Kidney (tissue), 14 donors: ENCODE measurements around the gene UVSSA. TPM values are rescaled to one million over a fixed set of nuclear protein-coding genes. Genes with fewer than 3 reads are reported as not detected.
"Not testable (repeated sequence)": the region's sequence is repeated elsewhere in the genome, so short reads cannot be mapped to it uniquely, and the experiment has no call there.

Source experiments
- DNase-seq, 5 donors: peaks; one replicate each; pipeline ENCODE4 v3.0.0-alpha.2; 2013 to 2020
- FAIRE-seq: peaks from 2 replicates; lab custom pipeline; 2012; peaks lifted over from hg19 to GRCh38; lab: Jason Lieb, UNC
- H3K27ac ChIP-seq, 2 donors: one replicate each; pipeline ENCODE4 v1.7.0; 2013; ENCODE audit warnings: low read depth in 2 of 2, low read length in 2 of 2, inconsistent platforms in 1 of 2
- H3K27me3 ChIP-seq: one replicate; pipeline ENCODE4 v1.7.1; 2013; ENCODE audit warnings: low read length, inconsistent platforms; ENCODE audit not compliant: control insufficient read depth, insufficient read depth
- H3K36me3 ChIP-seq, 3 donors: one replicate each; pipeline versions ENCODE4 v1.7.0 to v1.7.1; 2013; ENCODE audit warnings: low read length in 3 of 3, control low read depth in 1 of 3, inconsistent platforms in 1 of 3; ENCODE audit not compliant: insufficient read depth in 3 of 3, control insufficient read depth in 2 of 3
- H3K4me1 ChIP-seq, 3 donors: one replicate each; pipeline versions ENCODE4 v1.7.0 to v1.7.1; 2013; ENCODE audit warnings: low read length in 3 of 3, inconsistent platforms in 1 of 3, low read depth in 1 of 3; ENCODE audit not compliant: control insufficient read depth in 2 of 3, insufficient read depth in 2 of 3
- H3K4me3 ChIP-seq, 3 donors: one replicate each; pipeline versions ENCODE4 v1.7.0 to v1.8.1; 2013; ENCODE audit warnings: low read length in 3 of 3, control low read depth in 1 of 3, inconsistent platforms in 1 of 3
- H3K9ac ChIP-seq, 3 donors: one replicate each; pipeline versions ENCODE4 v1.7.0 to v1.7.1; 2013; ENCODE audit warnings: low read length in 3 of 3, control low read depth in 1 of 3, inconsistent platforms in 1 of 3
- H3K9me3 ChIP-seq, 3 donors: one replicate each; pipeline versions ENCODE4 v1.7.0 to v1.7.1; 2013; ENCODE audit warnings: low read length in 3 of 3, control low read depth in 1 of 3, inconsistent platforms in 1 of 3; ENCODE audit not compliant: control insufficient read depth in 2 of 3, insufficient read depth in 1 of 3
- intact Hi-C: fragments of 100-400 bp; cut with DNase I; formaldehyde crosslinking; loops from one replicate; pipeline ENCODE4 v1.11.1; 2022
- polyA plus RNA-seq: library from polyadenylated mRNA; stranded (reverse); fragments of 350-450 nt; fragmentation: Illumina TruSeq; extraction: RNeasy Lipid Tissue Mini Kit (QIAGEN cat#74804); gene quantifications from one replicate; pipeline ENCODE4 v1.2.3, GENCODE V29; 2014; ENCODE audit warnings: low read depth, low replicate concordance; ENCODE audit not compliant: insufficient read depth
- total RNA-seq: library from RNA; stranded (reverse); fragmentation: NEBNext Ultra II Directional; extraction: Animal tissue kit (Norgen Biotek cat#: 25700); gene quantifications from one replicate; pipeline ENCODE4 v1.2.1, GENCODE V29; 2021
- TF ChIP-seq, protein P1 (sequence below): IDR thresholded peaks from 3 replicates; pipeline ENCODE4 v1.5.1; 2012; ENCODE audit warnings: mild to moderate bottlenecking, moderate library complexity, borderline replicate concordance; ENCODE audit not compliant: insufficient read depth; ENCODE audit errors: extremely low read depth
- donor health status: control.
- donor health status: control.
- donor health status: control.
- donor health status: control.
- donor health status: control.
- donor health status: DM: yes; HTN: yes; CAD: no.
- donor health status: Normal renal cell carcinoma (clear cell type).

UVSSA gene
- total and polyA plus RNA-seq, 2 donors from 2014 or later, result 5.2 to 32.5 TPM

- Histone ChIP-seq H3K9me3 (no peaks in the 10 kb centered on the region), H3K27me3 (no peaks in the 10 kb centered on the region), H3K27ac (no peak overlapping the region), H3K9ac (no peak overlapping the region), H3K4me1 (no peaks in the 10 kb centered on the region), H3K4me3 (no peak overlapping the region), H3K36me3 (peaks cover 0 to 12% (median 2%) of the 10 kb centered on the region in 3 donors)
- intact Hi-C loops, result no loop called here
- TF ChIP-seq, protein P1, sequence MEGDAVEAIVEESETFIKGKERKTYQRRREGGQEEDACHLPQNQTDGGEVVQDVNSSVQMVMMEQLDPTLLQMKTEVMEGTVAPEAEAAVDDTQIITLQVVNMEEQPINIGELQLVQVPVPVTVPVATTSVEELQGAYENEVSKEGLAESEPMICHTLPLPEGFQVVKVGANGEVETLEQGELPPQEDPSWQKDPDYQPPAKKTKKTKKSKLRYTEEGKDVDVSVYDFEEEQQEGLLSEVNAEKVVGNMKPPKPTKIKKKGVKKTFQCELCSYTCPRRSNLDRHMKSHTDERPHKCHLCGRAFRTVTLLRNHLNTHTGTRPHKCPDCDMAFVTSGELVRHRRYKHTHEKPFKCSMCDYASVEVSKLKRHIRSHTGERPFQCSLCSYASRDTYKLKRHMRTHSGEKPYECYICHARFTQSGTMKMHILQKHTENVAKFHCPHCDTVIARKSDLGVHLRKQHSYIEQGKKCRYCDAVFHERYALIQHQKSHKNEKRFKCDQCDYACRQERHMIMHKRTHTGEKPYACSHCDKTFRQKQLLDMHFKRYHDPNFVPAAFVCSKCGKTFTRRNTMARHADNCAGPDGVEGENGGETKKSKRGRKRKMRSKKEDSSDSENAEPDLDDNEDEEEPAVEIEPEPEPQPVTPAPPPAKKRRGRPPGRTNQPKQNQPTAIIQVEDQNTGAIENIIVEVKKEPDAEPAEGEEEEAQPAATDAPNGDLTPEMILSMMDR, result no peak
- no peak for FAIRE-seq
- peak in 1 of 5 donors; percentile 15 for DNase-seq
Measured at GRCh38 chr4:1369479-1370079, 22.6 kb downstream of the UVSSA start.

DNA sequence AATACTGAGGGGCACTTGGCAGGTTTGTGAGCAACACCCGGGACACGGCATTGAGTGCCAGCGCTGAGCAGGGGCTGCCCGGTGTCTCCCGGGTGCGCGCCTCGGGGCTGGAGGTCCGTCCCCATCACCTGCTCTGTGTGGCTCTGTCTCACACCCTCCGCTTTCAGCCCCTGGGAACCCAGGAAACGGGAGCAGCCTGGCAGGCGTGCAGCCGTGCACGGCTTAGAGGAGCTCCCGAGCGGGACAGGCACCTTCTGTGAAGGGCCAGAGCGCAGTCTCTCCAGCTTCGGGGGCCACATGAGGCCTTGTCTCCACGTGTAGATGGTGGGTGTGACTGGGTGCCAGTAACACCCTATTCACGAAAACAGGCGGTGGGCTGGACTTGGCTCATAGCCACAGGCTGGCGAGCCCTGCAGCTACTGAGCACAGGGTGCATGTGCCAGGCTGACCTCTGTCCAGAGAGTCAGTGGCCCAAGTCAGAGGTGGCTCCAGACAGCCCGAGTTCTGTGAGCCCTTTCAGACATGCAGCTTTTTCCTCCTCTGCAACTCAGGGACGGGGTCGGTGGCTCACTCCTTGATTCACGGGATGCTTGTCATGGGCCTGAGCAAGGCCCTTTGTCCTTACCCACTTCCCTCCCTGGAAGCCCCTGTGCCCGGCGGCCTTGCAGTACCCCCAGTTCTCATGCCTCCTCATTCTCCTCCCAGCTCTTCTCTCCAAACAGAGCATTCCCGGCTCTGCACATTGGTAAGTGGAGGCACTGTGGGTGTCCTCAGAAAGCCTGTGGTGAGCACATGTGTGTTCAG, 23.5 kb downstream of the UVSSA start:
- DNase-seq, result peak in 2 of 5 donors; percentile 28 to 50
- no peak overlapping the region for H3K9ac ChIP-seq
- no peaks in the 10 kb centered on the region for H3K27me3 ChIP-seq
- no peaks in the 10 kb centered on the region for H3K4me1 ChIP-seq
- intact Hi-C loops, result no loop called here
- no peak overlapping the region for H3K27ac ChIP-seq
- H3K4me3 ChIP-seq, result no peak overlapping the region
- TF ChIP-seq, protein P1, result no peak
- peaks cover 0 to 12% (median 0%) of the 10 kb centered on the region in 3 donors for H3K36me3 ChIP-seq
- no peaks in the 10 kb centered on the region for H3K9me3 ChIP-seq
- FAIRE-seq, result no peak

DNA sequence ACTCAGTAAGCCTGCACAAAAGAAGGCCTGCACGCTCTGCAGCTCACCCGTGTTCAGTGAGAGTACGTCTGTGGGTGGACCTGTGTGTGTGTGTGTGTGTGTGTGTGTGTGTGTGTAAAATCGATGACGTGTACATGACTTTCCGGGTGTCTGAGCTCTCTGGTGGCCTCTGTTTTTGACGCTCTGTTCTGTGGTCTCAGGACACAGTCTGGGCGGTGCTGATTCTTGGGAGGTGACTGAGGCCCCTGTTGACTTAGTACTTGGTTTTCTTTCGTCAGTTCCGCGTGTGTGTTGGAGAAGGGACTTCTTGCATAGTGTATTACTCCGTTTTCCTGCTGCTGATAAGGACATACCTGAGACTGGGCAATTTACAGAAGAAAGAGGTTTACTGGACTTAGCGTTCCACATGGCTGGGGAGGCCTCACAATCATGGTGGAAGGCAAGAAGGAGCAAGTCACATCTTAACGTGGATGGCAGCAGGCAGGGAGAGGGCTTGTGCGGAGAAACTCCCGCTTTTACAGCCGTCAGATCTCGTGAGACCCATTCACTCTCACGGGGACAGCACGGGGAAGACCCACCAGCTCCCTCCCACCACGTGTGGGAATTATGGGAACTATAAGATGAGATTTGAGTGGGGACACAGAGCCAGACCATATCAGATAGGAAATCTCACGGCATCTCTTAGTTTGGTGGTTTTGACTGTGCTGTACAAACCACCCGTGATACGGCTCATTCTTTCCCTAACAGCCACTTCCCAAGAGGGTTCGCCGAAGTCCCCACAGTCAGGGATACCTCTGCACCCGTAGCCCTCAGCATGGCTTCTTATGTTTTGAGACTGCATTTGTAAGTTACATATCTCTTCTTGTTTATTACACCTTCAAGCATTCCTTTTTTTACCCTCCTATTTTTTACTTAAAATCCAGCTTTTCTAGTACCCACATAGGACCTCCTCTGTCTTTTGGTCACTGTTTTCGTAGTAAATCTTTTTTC, 24.5 kb downstream of the UVSSA start:
- H3K27ac ChIP-seq, result no peak overlapping the region
- no peaks in the 10 kb centered on the region for H3K4me1 ChIP-seq
- no peak overlapping the region for H3K4me3 ChIP-seq
- intact Hi-C loops, result no loop called here
- H3K36me3 ChIP-seq, result peaks cover 0 to 6% (median 0%) of the 10 kb centered on the region in 3 donors
- no peak for FAIRE-seq
- H3K9ac ChIP-seq, result no peak overlapping the region
- DNase-seq, result peak in 2 of 5 donors; percentile 16 to 24
- no peaks in the 10 kb centered on the region for H3K27me3 ChIP-seq
- no peaks in the 10 kb centered on the region for H3K9me3 ChIP-seq
- TF ChIP-seq, protein P1, result no peak

DNA sequence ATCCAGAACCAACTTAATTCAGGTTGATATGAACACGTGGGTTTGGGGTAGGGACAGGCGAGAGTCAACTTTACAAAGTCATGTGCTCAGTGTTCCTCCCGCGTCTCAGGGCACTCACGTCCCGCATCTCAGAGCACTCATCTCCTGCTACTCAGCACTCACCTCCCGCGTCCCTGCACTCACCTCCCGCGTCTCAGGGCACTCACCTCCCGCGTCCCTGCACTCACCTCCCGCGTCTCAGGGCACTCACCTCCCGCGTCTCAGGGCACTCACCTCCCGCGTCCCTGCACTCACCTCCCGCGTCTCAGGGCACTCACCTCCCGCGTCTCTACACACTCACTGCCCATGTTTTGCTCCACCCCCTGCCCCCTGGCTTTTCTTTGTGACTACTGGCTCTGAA, 25.6 kb downstream of the UVSSA start:
- H3K4me3 ChIP-seq, H3K4me1 ChIP-seq, H3K36me3 ChIP-seq, FAIRE-seq, H3K9ac ChIP-seq, H3K9me3 ChIP-seq, H3K27ac ChIP-seq, intact Hi-C loops, H3K27me3 ChIP-seq: not testable (repeated sequence)
- DNase-seq, result peak in 1 of 5 donors; percentile 25
